ES-I3 (cell line): ENCODE measurements around the gene CDH13.

Experiments
- H3K36me3 ChIP-seq: 2 replicates; pipeline ENCODE4 v1.6.1; 2013; ENCODE audit warnings: mild to moderate bottlenecking, low read length, control low read depth, moderate library complexity; ENCODE audit not compliant: insufficient read depth
- H3K4me1 ChIP-seq: 2 replicates; pipeline ENCODE4 v1.6.1; 2013; ENCODE audit warnings: mild to moderate bottlenecking, control low read depth, low read length; ENCODE audit not compliant: insufficient read depth
- H3K9ac ChIP-seq: 2 replicates; pipeline ENCODE4 v1.6.1; 2013; ENCODE audit warnings: low read depth, mild to moderate bottlenecking, low read length, moderate library complexity
- H3K9me3 ChIP-seq: 2 replicates; pipeline ENCODE4 v1.6.1; 2013; ENCODE audit warnings: mild to moderate bottlenecking, low read length, moderate library complexity; ENCODE audit not compliant: control insufficient read depth, insufficient read depth

CDH13 gene

DNA sequence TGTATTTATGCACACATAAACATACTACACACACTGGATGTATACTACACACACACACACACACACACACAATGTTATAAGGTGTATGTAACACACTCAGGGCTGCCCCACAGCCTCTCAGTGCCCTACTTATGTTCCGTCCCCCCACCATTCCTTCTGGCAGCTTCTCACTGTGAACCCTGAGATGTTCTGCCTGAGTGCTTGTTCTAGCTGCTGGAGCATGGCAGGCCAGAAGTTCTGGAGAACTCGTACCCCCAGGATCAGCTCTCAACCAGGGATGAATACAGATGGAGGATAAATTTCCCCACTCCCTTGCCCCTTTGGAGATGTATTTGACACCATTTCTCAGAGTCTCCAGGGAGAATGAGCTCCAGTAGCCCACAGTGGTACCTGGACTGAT is 76.4 kb downstream of the CDH13 start:
- no peak overlapping the region for H3K9ac ChIP-seq
- H3K9me3 ChIP-seq: no peaks in the 10 kb centered on the region
- H3K4me1 ChIP-seq: peaks cover 50% of the 10 kb centered on the region

DNA sequence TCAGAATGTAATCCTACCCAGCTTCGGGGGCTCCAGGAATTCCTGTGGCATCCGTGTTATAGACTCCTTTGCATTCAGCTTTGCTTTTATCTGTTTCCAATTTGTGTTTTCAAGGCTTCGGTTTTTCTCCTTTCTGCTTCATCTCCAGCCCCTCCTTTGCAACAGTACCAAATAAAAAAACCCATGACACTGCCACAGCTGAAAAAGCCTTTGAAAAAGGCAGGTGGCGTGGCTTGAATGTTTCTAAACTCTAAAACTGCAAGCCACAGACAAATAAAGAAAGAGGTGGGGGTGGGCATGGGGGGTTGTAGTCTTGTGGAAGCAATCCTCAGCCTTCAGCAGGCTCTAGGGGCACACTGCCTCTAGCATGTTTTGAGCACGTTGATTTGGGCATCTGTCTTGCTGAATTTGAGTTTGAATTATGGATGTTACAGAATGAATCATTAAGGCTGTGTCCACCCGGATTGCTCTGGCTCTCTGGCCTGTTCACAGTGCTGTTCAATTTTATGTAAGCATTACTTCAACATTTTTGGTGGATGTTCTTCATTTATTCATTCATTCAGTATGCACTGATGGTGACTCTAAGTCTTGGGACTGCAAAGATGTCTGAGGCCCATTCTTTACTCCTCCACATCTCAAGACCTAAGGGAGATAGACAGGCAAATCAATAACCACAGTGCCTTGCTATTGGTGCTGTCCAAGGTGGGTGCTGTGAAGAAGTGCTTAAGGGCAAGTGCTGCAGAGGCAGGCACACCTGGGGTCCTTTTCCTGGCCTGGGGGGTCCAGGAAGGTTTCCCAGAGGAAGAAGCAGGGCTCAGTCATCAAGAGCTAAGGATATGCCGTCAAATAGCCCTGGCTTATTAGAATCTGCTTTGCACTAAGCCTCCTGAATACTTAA is 77.4 kb downstream of the CDH13 start:
- H3K36me3 ChIP-seq: no peaks in the 10 kb centered on the region; the same call in 1 of the 2 replicates
- peaks cover 47% of the 10 kb centered on the region for H3K4me1 ChIP-seq
- H3K9me3 ChIP-seq: no peaks in the 10 kb centered on the region
- H3K9ac ChIP-seq: no peak overlapping the region

More for the DNA sequence above, 76.4 kb downstream of the CDH13 start:
- H3K36me3 ChIP-seq: no peaks in the 10 kb centered on the region; the same call in 1 of the 2 replicates

DNA sequence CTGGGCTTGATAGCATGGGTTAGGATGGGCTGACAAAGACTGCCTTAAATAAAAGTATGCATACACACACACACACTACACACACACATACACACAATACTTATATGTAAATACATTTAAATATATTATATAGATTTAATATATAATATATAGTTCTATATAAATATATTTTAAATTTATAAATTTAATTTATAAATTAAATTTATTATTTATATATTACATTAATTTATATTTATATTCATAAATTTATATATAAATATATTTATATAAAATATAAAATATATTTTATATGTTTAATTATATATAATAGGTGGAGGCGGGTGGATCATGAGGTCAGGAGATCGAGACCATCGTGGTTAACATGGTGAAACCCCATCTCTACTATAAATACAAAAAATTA is 83.2 kb downstream of the CDH13 start:
- Histone ChIP-seq H3K9ac (no peak overlapping the region), H3K36me3 (no peaks in the 10 kb centered on the region; the same call in none of the 2 replicates), H3K4me1 (peaks cover 23% of the 10 kb centered on the region), H3K9me3 (no peaks in the 10 kb centered on the region)

DNA sequence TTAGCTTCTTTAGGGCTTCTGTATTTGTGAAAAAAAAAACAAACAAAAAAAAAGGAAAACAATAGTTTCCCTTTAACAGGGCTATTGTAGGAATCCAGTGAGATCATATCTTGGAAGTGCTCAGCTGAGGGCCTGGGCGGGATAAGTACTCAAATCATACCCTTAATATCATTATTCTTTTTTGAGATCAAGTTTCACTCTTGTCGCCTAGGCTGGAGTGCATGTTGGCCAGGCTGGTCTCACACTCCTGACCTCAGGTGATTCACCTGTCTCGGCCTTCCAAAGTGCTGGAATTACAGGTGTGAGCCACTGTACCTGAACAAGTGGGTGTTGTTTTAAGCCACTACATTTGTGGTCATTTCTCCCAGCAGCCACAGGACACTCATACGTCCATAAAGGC is 87.0 kb downstream of the CDH13 start:
- H3K4me1 ChIP-seq: 0 out of 2 replicates have a peak, but pooled peaks cover 9% of the 10 kb centered on the region
- no peaks in the 10 kb centered on the region; the same call in none of the 2 replicates for H3K36me3 ChIP-seq
- no peaks in the 10 kb centered on the region for H3K9me3 ChIP-seq
- no peak overlapping the region for H3K9ac ChIP-seq

DNA sequence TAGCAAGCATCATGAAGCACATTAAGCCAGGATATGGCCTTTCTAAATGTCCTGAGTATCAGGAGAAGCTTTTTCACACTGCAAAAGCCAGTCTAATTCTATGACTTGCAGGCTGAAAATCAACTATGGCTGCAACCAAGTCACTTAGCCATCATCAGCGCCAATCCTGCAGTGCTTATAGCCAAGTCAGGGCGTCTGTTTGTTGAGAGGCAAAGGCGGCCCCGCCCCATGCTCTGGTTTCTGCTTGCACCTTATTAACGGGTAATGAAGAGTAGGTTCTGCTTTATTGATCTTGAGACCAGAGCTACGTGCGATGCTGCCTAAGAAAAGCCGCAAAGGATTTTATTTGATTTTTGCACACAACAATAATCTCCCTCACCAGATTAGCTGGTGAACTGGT is 88.4 kb downstream of the CDH13 start:
- Histone ChIP-seq H3K9me3 (no peaks in the 10 kb centered on the region), H3K4me1 (0 out of 2 replicates have a peak, but pooled peaks cover 9% of the 10 kb centered on the region), H3K9ac (no peak overlapping the region), H3K36me3 (no peaks in the 10 kb centered on the region; the same call in 1 of the 2 replicates)

DNA sequence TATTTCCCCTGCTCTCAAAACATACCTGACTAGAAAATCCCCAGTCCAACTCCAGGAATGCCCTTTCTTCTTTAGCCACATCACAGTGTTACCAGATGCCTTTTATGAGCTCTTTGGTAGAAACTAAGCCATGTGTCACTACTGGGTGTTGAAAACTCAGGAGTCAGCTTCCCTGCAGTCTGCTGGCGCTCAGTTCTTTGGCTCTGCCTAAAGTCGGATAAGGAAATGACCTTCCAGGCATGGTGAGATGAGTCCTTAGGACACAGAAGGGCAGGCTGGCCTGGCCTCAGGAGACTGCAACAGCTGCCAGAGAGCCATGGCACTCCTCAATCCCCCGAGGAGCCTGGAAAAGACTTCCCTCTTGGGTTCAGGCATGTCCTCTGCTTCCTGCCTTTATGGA is 89.1 kb downstream of the CDH13 start:
- no peaks in the 10 kb centered on the region; the same call in 1 of the 2 replicates for H3K36me3 ChIP-seq
- H3K9me3 ChIP-seq: no peaks in the 10 kb centered on the region
- no peak overlapping the region for H3K9ac ChIP-seq
- 0 out of 2 replicates have a peak, but pooled peaks cover 9% of the 10 kb centered on the region for H3K4me1 ChIP-seq

DNA sequence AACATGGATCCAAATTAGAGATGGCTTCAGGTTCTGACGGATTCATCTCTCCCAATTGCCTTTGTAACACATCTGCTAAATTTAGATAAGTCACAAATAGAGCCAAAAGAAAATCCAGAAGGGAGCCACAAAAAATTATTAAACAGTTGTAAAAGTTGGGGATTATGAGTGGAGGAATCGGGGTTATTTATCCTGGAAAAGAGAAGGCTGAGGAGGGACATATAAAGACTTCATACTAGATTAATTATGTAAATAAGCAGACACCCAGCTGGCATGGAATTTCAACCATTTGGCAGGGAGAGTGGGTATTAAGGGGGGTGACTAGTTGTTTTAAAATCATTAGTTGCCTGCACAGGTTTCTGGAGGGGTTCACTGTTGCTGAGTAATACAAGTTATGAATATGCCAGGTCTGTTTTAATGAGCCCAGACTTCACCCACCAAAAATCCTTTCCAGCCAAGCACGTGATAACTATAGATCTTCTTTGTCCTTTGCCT is 89.6 kb downstream of the CDH13 start:
- H3K9me3 ChIP-seq: no peaks in the 10 kb centered on the region
- H3K4me1 ChIP-seq: 0 out of 2 replicates have a peak, but pooled peaks cover 9% of the 10 kb centered on the region
- no peak overlapping the region for H3K9ac ChIP-seq
- H3K36me3 ChIP-seq: no peaks in the 10 kb centered on the region; the same call in 1 of the 2 replicates

DNA sequence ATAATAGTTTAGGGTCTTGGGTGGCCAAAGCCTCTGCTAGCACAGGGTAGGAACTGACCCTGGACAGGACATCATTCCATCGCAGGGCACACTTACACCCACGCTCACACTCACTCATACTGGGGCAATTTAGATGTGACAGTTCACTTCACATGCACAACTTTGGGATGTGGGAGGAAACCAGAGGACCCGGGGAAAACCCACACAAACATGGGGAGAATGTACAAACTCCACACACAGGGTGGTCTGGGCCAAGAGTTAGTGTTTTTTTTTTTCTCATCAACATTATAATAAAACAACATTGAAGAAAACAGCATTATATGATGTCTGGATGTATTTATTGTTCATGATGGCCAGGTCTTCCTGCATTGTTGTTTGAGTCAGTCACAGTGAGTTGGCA is 93.6 kb downstream of the CDH13 start:
- Histone ChIP-seq H3K4me1 (0 out of 2 replicates have a peak, but pooled peaks cover 8% of the 10 kb centered on the region), H3K9ac (no peak overlapping the region), H3K9me3 (no peaks in the 10 kb centered on the region), H3K36me3 (no peaks in the 10 kb centered on the region)

DNA sequence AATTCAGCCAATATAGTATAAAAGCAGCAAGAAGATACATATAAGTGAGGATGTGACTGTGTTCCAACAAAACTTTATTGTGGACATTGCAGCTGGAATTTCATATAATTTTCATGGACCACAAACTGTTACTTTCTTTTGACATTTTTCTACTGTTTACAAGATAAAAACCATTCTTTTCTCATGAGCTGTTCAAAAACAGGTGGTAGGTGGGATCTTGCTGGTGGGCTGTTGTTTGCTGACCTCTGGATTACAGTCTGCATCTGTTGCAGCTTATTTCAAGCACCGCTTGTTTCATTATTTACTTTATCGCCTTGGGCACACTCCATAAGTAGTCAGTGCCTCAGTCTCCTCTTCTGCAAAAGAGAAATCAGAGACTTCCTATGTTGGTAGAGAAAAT is 99.5 kb downstream of the CDH13 start:
- H3K9ac ChIP-seq: no peak overlapping the region
- H3K36me3 ChIP-seq: peaks cover 3% of the 10 kb centered on the region; the same call in 1 of the 2 replicates
- H3K4me1 ChIP-seq: no peaks in the 10 kb centered on the region
- no peaks in the 10 kb centered on the region; the same call in 1 of the 2 replicates for H3K9me3 ChIP-seq

DNA sequence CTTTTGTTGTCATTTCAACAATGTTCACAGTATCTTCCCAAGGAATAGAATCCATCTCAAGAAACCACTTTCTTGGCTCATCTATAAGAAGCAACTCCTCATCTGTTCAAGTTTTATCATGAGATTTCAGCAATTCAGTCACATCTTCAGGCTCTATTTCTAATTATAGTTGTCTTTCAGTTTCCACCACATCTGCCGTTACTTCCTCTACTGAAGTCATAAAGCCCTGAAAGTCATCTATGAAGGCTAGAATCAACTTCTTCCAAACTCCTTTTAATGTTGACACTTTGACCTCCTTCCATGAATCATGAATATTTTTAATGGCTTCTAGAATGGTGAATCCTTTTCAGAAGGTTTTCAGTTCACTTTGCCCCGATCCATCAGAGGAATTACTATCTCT is 102.1 kb downstream of the CDH13 start:
- Histone ChIP-seq H3K9me3 (no peaks in the 10 kb centered on the region; the same call in 1 of the 2 replicates), H3K36me3 (peaks cover 3% of the 10 kb centered on the region; the same call in 1 of the 2 replicates), H3K4me1 (no peaks in the 10 kb centered on the region), H3K9ac (no peak overlapping the region)

DNA sequence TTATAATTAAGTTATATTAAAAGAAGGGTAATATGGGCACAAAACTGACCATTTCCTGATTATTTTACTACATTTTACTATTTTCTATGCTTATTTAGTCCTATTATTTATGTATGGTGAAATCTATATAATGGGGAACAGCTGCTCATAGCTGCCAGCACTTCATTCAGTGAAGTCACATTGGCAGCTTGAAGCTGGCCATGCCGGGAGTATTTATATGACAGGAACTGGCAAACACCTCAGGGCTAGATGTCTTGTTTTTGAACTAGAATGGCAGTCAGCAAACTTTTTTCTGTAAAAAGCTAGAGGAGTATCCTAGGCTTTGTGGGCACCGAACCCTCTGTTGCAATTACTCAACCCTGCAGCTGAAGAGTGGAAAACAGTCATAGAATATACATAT is 104.1 kb downstream of the CDH13 start:
- H3K4me1 ChIP-seq: no peaks in the 10 kb centered on the region
- no peaks in the 10 kb centered on the region; the same call in 1 of the 2 replicates for H3K9me3 ChIP-seq
- H3K36me3 ChIP-seq: peaks cover 3% of the 10 kb centered on the region; the same call in 1 of the 2 replicates
- no peak overlapping the region for H3K9ac ChIP-seq

DNA sequence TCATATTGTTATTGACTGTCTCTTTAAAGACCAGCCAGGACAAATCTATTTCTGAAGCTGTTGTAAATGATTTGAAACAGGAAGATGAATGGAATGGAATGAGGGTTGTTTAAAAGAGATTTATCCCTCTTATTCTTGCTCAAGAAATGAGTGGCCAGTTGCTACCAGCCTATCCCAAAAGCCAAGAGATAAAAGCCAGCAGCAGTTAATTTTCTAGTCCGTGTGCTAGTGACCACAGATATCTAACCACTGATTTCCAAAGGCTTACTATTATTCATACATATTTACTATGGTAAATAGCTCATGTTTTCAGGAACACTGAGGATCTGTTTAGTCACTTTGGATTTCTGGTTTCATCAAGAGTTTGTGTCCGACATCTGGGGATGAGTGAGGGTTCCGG is 105.7 kb downstream of the CDH13 start:
- Histone ChIP-seq H3K36me3 (peaks cover 3% of the 10 kb centered on the region; the same call in 1 of the 2 replicates), H3K9ac (no peak overlapping the region), H3K9me3 (no peaks in the 10 kb centered on the region; the same call in 1 of the 2 replicates), H3K4me1 (no peaks in the 10 kb centered on the region)

DNA sequence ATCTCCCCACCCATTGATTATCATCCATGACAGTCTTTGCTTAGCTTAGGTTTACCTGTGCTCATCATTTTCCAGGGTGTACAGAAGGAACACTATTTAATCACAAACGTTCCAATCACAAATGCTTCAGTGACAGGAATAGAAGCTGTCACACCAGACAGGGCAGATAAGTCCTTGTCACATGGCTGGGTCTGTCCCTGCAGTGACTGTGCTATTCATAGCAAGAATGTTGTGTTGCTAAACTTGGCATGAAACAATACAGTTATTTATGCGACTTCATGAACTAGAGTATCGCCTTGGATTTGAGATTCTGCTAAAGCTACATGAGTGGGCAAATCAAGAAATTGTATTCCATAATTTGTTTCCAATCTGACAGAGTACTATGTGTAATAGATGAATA is 108.4 kb downstream of the CDH13 start:
- no peaks in the 10 kb centered on the region for H3K4me1 ChIP-seq
- no peak overlapping the region for H3K9ac ChIP-seq
- H3K36me3 ChIP-seq: no peaks in the 10 kb centered on the region
- H3K9me3 ChIP-seq: no peaks in the 10 kb centered on the region; the same call in 1 of the 2 replicates

DNA sequence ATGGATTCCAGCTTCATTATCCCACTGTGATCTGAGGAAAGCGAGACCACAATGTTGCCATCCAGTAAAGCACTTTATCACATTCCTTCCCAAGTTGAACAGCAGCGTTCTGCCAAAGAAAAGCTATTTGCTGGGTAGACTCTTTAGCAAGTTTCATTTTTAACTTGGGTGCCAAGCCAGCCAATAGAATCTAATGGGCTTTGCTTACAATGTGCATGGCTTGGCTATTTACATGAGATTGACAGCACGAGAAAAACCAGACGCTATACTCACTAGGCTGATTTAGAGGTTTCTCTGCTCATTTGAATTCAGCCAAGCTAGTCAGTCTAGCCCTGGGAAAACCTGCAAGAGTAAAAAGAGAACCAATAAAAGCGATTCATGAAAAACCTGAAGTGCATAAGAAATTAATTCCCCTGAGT is 108.9 kb downstream of the CDH13 start:
- H3K9ac ChIP-seq: no peak overlapping the region

DNA sequence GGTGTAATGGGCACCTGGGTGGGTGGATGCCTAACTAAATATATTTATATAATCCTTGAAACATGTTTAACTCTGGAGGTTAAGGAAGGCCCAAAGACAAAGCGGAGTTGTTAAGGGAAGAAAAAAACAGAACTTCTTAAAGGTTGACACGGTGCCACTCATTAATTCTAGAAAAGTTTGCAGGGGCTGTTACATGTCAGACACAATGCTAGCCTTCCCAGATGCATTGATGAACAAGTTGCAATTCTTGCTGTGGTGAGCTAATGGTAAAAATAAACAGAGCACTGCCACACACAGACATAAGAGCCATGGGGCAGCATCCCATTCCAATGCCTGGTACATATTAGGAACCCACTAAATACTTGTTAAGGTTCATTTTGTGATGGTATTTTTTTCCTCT is 109.5 kb downstream of the CDH13 start:
- H3K36me3 ChIP-seq: no peaks in the 10 kb centered on the region
- H3K9ac ChIP-seq: no peak overlapping the region
- H3K4me1 ChIP-seq: no peaks in the 10 kb centered on the region
- no peaks in the 10 kb centered on the region for H3K9me3 ChIP-seq

More for the DNA sequence above, 108.9 kb downstream of the CDH13 start:
- no peaks in the 10 kb centered on the region for H3K4me1 ChIP-seq
- H3K9me3 ChIP-seq: no peaks in the 10 kb centered on the region
- no peaks in the 10 kb centered on the region for H3K36me3 ChIP-seq
